ENCODE measurements around the gene AGAP1. TPM values are rescaled to one million over a fixed set of nuclear protein-coding genes. Genes with fewer than 3 reads are reported as not detected.

AGAP1 gene
- total RNA-seq, 4 donors from 2014 or later = 33.7 to 39.9 (median 35.6) TPM

DNA sequence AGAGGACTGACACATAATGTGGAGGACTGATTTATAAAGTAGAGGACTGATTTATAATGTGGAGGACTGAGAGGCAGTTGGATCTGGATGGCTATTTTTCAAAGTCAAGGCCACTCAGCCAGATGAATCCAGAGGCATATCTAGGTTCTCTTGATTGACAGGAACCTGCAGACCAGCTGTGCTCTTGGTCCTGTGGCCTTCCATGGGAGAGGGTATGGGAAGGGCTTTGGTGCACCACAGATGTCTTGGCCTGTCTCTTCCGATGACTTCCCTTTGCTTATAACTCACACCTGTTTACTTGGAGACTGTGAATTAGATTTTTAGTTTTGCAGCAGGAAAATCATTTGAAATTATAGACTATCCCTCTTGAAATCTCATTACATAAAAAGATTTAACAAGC, 32.3 kb downstream of the AGAP1 start:
- Histone ChIP-seq H3K4me3 (no peak overlapping the region), H3K27me3 (no peaks in the 10 kb centered on the region), H3K36me3 (no peaks in the 10 kb centered on the region), H3K9me3 (peaks cover 0 to 7% (median 0%) of the 10 kb centered on the region in 4 donors), H3K27ac (no peak overlapping the region), H3K4me1 (peaks cover 0 to 41% (median 2%) of the 10 kb centered on the region in 4 donors)
- TF ChIP-seq, protein P1, sequence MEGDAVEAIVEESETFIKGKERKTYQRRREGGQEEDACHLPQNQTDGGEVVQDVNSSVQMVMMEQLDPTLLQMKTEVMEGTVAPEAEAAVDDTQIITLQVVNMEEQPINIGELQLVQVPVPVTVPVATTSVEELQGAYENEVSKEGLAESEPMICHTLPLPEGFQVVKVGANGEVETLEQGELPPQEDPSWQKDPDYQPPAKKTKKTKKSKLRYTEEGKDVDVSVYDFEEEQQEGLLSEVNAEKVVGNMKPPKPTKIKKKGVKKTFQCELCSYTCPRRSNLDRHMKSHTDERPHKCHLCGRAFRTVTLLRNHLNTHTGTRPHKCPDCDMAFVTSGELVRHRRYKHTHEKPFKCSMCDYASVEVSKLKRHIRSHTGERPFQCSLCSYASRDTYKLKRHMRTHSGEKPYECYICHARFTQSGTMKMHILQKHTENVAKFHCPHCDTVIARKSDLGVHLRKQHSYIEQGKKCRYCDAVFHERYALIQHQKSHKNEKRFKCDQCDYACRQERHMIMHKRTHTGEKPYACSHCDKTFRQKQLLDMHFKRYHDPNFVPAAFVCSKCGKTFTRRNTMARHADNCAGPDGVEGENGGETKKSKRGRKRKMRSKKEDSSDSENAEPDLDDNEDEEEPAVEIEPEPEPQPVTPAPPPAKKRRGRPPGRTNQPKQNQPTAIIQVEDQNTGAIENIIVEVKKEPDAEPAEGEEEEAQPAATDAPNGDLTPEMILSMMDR (IDR thresholded peaks at IDR 0.05) = no peak
- TF ChIP-seq POLR2A (IDR thresholded peaks at IDR 0.05) (no peak), EP300 (IDR thresholded peaks at IDR 0.05) (no peak)
- WGBS, 2 donors = 94 to 97% methylated on average over 1 of the region's 1 CpG
- DNase-seq (ENCODE audit: low spot score in 2 of 2) = no peak

DNA sequence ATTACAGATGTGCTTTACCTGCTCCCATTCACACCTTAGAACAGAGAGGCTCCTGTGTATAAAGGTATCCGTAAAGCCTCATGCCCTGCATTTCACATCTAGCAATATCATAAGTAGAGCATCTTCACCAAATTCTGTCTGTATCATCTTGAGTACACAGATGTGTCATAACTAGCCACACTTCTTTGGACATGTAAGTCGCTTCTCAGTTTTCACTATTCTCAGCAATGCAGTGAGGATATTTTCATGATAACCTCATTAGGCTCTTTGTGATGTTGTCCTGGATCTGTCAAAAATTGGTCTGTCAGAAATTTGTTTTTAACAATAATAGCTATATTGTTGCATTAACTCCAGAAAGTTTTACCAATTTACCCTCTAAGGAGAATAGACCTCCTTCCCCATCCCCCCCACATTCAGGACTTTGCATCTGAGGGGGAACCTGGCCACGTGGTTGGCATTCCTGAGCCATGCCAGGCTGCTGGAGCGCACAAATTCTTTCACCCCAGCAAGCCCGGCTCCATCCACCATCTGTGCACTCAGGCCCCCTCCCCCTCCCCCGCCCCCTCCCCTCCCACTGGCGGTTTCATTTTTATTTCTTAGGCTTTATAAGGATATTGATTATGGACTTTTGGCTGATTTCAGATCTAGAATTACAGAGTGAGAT, 34.1 kb downstream of the AGAP1 start:
- Histone ChIP-seq H3K9me3 (peaks cover 0 to 7% (median 0%) of the 10 kb centered on the region in 4 donors), H3K27ac (no peak overlapping the region), H3K4me3 (no peak overlapping the region), H3K27me3 (no peaks in the 10 kb centered on the region), H3K36me3 (no peaks in the 10 kb centered on the region), H3K4me1 (peaks cover 0 to 43% (median 4%) of the 10 kb centered on the region in 4 donors)
- 48 to 53% methylated on average over 7 of the region's 7 CpGs for WGBS, 2 donors
- no peak for DNase-seq (ENCODE audit: low spot score in 2 of 2)
- TF ChIP-seq, protein P1 (IDR thresholded peaks at IDR 0.05) = no peak
- TF ChIP-seq EP300 (IDR thresholded peaks at IDR 0.05) (no peak), POLR2A (IDR thresholded peaks at IDR 0.05) (no peak)

DNA sequence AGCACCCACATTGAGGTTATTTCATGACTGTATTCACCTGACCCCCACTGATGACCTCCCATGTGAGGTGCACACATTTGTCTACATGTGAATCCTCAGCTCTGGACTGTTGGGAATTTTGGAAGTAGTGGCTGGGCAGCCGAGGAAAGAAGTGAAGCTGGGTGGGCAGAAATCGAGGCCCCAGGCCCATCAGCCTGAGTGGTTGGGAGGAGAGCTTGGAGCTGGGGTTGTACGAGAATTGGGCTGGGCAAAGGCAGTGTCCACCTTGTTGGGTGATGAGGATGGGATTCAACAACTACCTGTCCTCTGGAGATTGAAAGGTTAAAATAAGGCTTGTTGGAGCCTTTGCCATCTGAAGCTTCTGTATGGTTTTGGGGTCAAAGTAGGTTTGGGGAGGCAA, 35.8 kb downstream of the AGAP1 start:
- Histone ChIP-seq H3K27me3 (no peaks in the 10 kb centered on the region), H3K4me3 (no peak overlapping the region), H3K9me3 (peaks cover 0 to 7% (median 0%) of the 10 kb centered on the region in 4 donors), H3K27ac (no peak overlapping the region), H3K4me1 (peaks cover 0 to 43% (median 5%) of the 10 kb centered on the region in 4 donors), H3K36me3 (no peaks in the 10 kb centered on the region)
- no peak for DNase-seq (ENCODE audit: low spot score in 2 of 2)
- TF ChIP-seq, protein P1 (IDR thresholded peaks at IDR 0.05) = no peak
- TF ChIP-seq EP300 (IDR thresholded peaks at IDR 0.05) = no peak
- TF ChIP-seq POLR2A (IDR thresholded peaks at IDR 0.05) = no peak
- WGBS, 2 donors = 92 to 100% methylated on average over 3 of the region's 3 CpGs

DNA sequence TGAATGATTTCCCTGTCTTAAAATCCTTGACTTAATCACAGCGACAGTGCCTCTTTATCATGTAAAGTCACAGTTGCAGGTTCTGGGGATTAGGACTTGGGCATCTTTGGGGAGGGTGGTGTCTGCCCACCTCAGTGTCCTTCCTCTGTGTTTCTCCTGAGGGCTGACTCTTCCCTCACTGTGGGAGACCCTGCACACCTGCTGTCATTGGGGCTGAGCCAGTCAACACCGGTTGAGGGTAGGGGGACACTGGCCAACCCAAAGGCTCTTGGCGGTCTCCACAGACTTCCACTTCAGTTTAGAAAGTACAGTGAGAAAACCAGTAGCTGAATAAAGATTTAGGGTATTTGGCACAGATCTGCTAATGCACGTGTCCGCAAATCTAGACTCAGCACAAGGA, 36.9 kb downstream of the AGAP1 start:
- Histone ChIP-seq H3K4me3 (no peak overlapping the region), H3K9me3 (peaks cover 0 to 7% (median 0%) of the 10 kb centered on the region in 4 donors), H3K36me3 (no peaks in the 10 kb centered on the region), H3K27me3 (no peaks in the 10 kb centered on the region), H3K4me1 (peaks cover 0 to 54% (median 5%) of the 10 kb centered on the region in 4 donors), H3K27ac (no peak overlapping the region)
- WGBS, 2 donors = 91 to 92% methylated on average over 5 of the region's 5 CpGs
- no peak for TF ChIP-seq POLR2A (IDR thresholded peaks at IDR 0.05)
- TF ChIP-seq EP300 (IDR thresholded peaks at IDR 0.05) = no peak
- TF ChIP-seq, protein P1 (IDR thresholded peaks at IDR 0.05) = no peak
- DNase-seq (ENCODE audit: low spot score in 2 of 2) = no peak

DNA sequence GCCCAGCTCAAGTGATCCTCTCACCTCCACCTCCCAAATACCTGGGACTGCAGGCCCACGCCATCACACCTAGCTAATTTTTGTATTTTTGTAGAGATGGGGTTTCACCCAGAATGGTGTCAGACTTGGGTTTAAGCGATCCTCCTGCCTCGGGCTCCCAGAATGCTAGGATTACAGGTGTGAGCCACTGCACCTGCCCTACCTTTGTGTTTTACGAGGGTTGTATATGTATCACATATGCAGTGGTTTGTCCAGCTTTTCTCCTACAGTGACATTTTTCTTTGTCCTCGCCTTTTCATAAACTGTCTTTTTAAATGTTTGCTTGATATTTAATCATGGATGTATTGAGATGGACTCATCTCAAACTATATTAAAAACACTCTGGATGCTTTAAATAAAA, 38.5 kb downstream of the AGAP1 start:
- Histone ChIP-seq H3K4me3 (no peak overlapping the region), H3K9me3 (peaks cover 0 to 7% (median 0%) of the 10 kb centered on the region in 4 donors), H3K27ac (no peak overlapping the region), H3K4me1 (peaks cover 0 to 48% (median 5%) of the 10 kb centered on the region in 4 donors), H3K27me3 (no peaks in the 10 kb centered on the region), H3K36me3 (no peaks in the 10 kb centered on the region)
- no peak for TF ChIP-seq EP300 (IDR thresholded peaks at IDR 0.05)
- TF ChIP-seq, protein P1 (IDR thresholded peaks at IDR 0.05) = no peak
- no peak for DNase-seq (ENCODE audit: low spot score in 2 of 2)
- WGBS, 2 donors = 90 to 94% methylated on average over 5 of the region's 5 CpGs
